Transverse colon (tissue), 4 donors: ENCODE results near the gene HAGH.

Source experiments
- CTCF ChIP-seq, 5 experiments: fragments of 200-600 bp in 3 of 5; fragments of 450-650 bp in 2 of 5; sonication (generic) in 3 of 5; IDR thresholded peaks; 1 replicate in 2 of 5; 2 replicates in 3 of 5; pipeline ENCODE4 v1.5.1; 2016 to 2017; ENCODE audit warnings: antibody characterized with exemption in 5 of 5, inconsistent platforms in 3 of 5, mild to moderate bottlenecking in 2 of 5, moderate library complexity in 1 of 5
- EP300 ChIP-seq: sonication (generic); formaldehyde crosslinking; IDR thresholded peaks from one replicate; pipeline ENCODE4 v1.6.1; 2017; ENCODE audit warnings: antibody characterized with exemption, low read depth
- POLR2A ChIP-seq: fragments of 450-650 bp; IDR thresholded peaks from one replicate; pipeline ENCODE4 v1.6.1; 2016; ENCODE audit warnings: antibody characterized with exemption, mild to moderate bottlenecking, moderate library complexity
- POLR2AphosphoS5 ChIP-seq, 3 donors: sonication (generic); formaldehyde crosslinking; IDR thresholded peaks; one replicate each; pipeline ENCODE4 v1.6.1; 2016; ENCODE audit warnings: antibody characterized with exemption in 3 of 3

DNA sequence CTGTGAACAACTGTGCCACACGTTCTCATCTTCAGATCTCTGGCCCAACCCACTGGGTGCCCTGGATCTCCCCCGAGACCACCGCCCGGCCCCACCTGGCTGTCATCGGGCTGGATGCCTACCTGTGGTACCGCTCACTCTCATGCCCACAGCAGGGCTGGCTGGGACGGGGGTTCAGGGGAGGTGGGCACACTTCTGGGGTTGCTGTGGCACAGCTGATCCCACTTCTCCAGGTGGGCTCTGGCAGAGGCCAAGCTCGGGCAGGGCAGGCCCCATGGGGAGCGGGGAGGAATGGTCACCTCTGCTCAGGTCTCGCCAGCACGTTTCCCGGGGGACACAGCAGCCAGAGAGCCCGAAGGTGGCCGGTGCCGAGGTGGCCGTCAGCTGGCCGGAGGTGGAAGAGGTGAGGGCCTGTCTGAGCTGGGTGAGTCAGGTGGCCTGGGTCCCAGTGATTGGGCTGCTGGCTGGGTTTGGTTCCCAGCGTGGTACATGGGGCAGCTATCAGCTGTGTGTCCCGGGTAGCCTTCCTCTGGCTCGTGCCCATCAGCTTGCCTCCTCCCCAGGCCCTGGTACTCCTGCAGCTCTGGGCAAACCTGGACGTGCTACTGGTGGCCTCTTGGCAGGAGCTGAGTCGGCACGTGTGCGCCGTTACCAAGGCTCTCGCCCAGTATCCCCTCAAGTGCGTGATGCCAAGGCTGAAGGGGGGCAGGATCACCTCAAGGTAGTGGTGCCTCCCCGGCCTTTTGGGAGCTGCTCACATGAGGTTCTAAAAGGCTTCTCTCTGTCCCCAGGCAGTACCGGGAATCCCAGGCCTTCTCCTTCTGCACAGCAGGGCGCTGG, 51.4 kb downstream of the HAGH start:
- TF ChIP-seq EP300 (no peak), CTCF (IDR thresholded peaks at IDR 0.05) (no peak), POLR2A (no peak), POLR2AphosphoS5 (IDR thresholded peaks at IDR 0.05) (no peak)
